Astrocyte of the cerebellum (primary cell): ENCODE results near the gene GRM3.

Experiments
- DNase-seq: peaks from one replicate; pipeline ENCODE4 v3.0.0-alpha.2; 2011; ENCODE audit warnings: low read depth
- H3K4me3 ChIP-seq: 2 replicates; pipeline ENCODE4 v1.5.1; 2011; ENCODE audit warnings: mild to moderate bottlenecking, low read depth, low read length, moderate library complexity
- CTCF ChIP-seq: IDR thresholded peaks from 2 replicates; pipeline ENCODE4 v1.5.1; 2012; ENCODE audit warnings: low read length, low read depth, moderate library complexity, mild to moderate bottlenecking; ENCODE audit errors: missing control alignments
- in situ Hi-C: cut with HindIII; loops from 2 replicates; pipeline ENCODE4 v1.10.0; 2017; ENCODE audit warnings: low sequenced_read_pairs

Gene GRM3

GRCh38 chr7:86848226-86848625 is 204.5 kb downstream of the GRM3 start:
- TF ChIP-seq CTCF: no peak
- in situ Hi-C loops: no loop called here
- H3K4me3 ChIP-seq: no peak overlapping the region
- DNase-seq: no peak

- in situ Hi-C loops: no loop called here
- no peak for DNase-seq
- H3K4me3 ChIP-seq: no peak overlapping the region
- TF ChIP-seq CTCF: no peak
Observed at GRCh38 chr7:86851566-86851965, 207.9 kb downstream of the GRM3 start.

GRCh38 chr7:86863452-86863851 is 219.7 kb downstream of the GRM3 start:
- in situ Hi-C loops: no loop called here
- H3K4me3 ChIP-seq: no peak overlapping the region
- TF ChIP-seq CTCF: no peak
- no peak for DNase-seq

GRCh38 chr7:86867163-86867762 is 223.6 kb downstream of the GRM3 start:
- H3K4me3 ChIP-seq: no peak overlapping the region

GRCh38 chr7:86876146-86876545 is 232.4 kb downstream of the GRM3 start:
- in situ Hi-C loops: no loop called here
- no peak for DNase-seq
- no peak for TF ChIP-seq CTCF
- no peak overlapping the region for H3K4me3 ChIP-seq

More at GRCh38 chr7:86867163-86867762, 223.6 kb downstream of the GRM3 start:
- no peak for TF ChIP-seq CTCF
- in situ Hi-C loops: no loop called here
- DNase-seq: no peak

- no peak for DNase-seq
- in situ Hi-C loops: no loop called here
- no peak overlapping the region for H3K4me3 ChIP-seq
- no peak for TF ChIP-seq CTCF
Observed at GRCh38 chr7:86884152-86884551, 240.4 kb downstream of the GRM3 start.

- H3K4me3 ChIP-seq: no peak overlapping the region
- no peak for DNase-seq
- in situ Hi-C loops: no loop called here
- no peak for TF ChIP-seq CTCF
Observed at GRCh38 chr7:86889501-86889900, 245.8 kb downstream of the GRM3 start.
